K562 (cell line): ENCODE measurements around the gene SCARB2. TPM values are rescaled to one million over a fixed set of nuclear protein-coding genes. Genes with fewer than 3 reads are reported as not detected.

Source experiments
- ARID3A ChIP-seq: IDR thresholded peaks from 2 replicates; pipeline ENCODE4 v1.6.1; 2012; ENCODE audit warnings: low read depth, low read length, improper control_type of control experiment, borderline replicate concordance
- ATF1 ChIP-seq, 2 experiments: fragments of 450-650 bp in 1 of 2; IDR thresholded peaks; 2 replicates each; pipeline ENCODE4 v1.6.1; 2016; ENCODE audit warnings: missing compliant biosample characterization in 1 of 2, missing genetic modification characterization in 1 of 2
- CREB1 ChIP-seq, 2 experiments: sonication (generic) in 1 of 2; formaldehyde crosslinking in 1 of 2; IDR thresholded peaks; 2 replicates each; pipeline versions ENCODE4 v1.6.1 to v1.8.0; 2012 to 2022; ENCODE audit warnings: inconsistent platforms in 1 of 2, mild to moderate bottlenecking in 1 of 2, missing genetic modification reagents in 1 of 2, moderate library complexity in 1 of 2
- CTBP1 ChIP-seq: fragments of 450-650 bp; IDR thresholded peaks from 2 replicates; pipeline ENCODE4 v1.6.1; 2016; ENCODE audit warnings: borderline replicate concordance
- DPF2 ChIP-seq: fragments of 450-650 bp; IDR thresholded peaks from 2 replicates; pipeline ENCODE4 v1.6.1; 2016
- EP400 ChIP-seq: fragments of 450-650 bp; IDR thresholded peaks from 2 replicates; pipeline ENCODE4 v1.6.1; 2017; ENCODE audit warnings: antibody characterized with exemption, mild to moderate bottlenecking, moderate library complexity
- FOXA3 ChIP-seq, 2 experiments: fragments of 450-650 bp in 1 of 2; sonication (generic) in 1 of 2; formaldehyde crosslinking; IDR thresholded peaks in 1 of 2; conservative IDR thresholded peaks in 1 of 2; 2 replicates each; pipeline versions ENCODE4 v1.4.0 to v1.8.0; 2020 to 2022; ENCODE audit warnings: mild to moderate bottlenecking in 2 of 2, missing genetic modification reagents in 1 of 2
- KDM4B ChIP-seq, 2 experiments: fragments of 450-650 bp in 1 of 2; sonication (generic) in 1 of 2; IDR thresholded peaks; 2 replicates each; pipeline ENCODE4 v1.6.1; 2016 to 2017; ENCODE audit warnings: borderline replicate concordance in 2 of 2, antibody characterized with exemption in 1 of 2, low read depth in 1 of 2, mild to moderate bottlenecking in 1 of 2
- KLF10 ChIP-seq: fragments of 250-450 bp; sonication (Bioruptor Pico); IDR thresholded peaks from 2 replicates; pipeline ENCODE4 v1.6.1; 2021; ENCODE audit warnings: matching md5 sums
- MEF2D ChIP-seq: conservative IDR thresholded peaks from 2 replicates; pipeline ENCODE4 v1.6.1; 2016; ENCODE audit warnings: low read depth, missing genetic modification characterization, missing compliant biosample characterization
- NFE2 ChIP-seq: IDR thresholded peaks from 2 replicates; pipeline ENCODE4 v1.6.1; 2014; ENCODE audit warnings: antibody characterized with exemption, low read depth
- PRPF4 ChIP-seq: fragments of 200-400 bp; formaldehyde crosslinking; IDR thresholded peaks from one replicate; pipeline ENCODE4 v1.6.1; 2017; ENCODE audit warnings: low read length, low read depth, mild to moderate bottlenecking; ENCODE audit not compliant: insufficient read depth, poor library complexity, severe bottlenecking
- SIX5 ChIP-seq, 2 experiments: IDR thresholded peaks; 2 replicates each; pipeline ENCODE4 v1.6.1; 2011; ENCODE audit warnings: low read length in 2 of 2, borderline replicate concordance in 1 of 2, low read depth in 1 of 2, mild to moderate bottlenecking in 1 of 2, moderate library complexity in 1 of 2; ENCODE audit not compliant: insufficient read depth in 1 of 2
- TCF15 ChIP-seq: fragments of 250-450 bp; sonication (Bioruptor Pico); IDR thresholded peaks from 2 replicates; pipeline ENCODE4 v1.8.0; 2022; ENCODE audit warnings: moderate library complexity, mild to moderate bottlenecking, inconsistent platforms
- TEAD1 ChIP-seq, 2 experiments: fragments of 450-650 bp in 1 of 2; sonication (generic) in 1 of 2; formaldehyde crosslinking; IDR thresholded peaks; 2 replicates each; pipeline versions ENCODE4 v1.4.0 to v1.8.0; 2020 to 2022; ENCODE audit warnings: mild to moderate bottlenecking in 2 of 2, missing genetic modification reagents in 1 of 2
- TFAM ChIP-seq: fragments of 250-450 bp; sonication (Bioruptor Pico); conservative IDR thresholded peaks from 2 replicates; pipeline ENCODE4 v1.5.0; 2021; ENCODE audit warnings: mild to moderate bottlenecking, moderate library complexity
- USF1 ChIP-seq: sonication (generic); formaldehyde crosslinking; IDR thresholded peaks from 2 replicates; pipeline ENCODE4 v1.9.0; 2022; ENCODE audit warnings: mild to moderate bottlenecking, missing genetic modification reagents
- ZBTB5 ChIP-seq: fragments of 450-650 bp; IDR thresholded peaks from 2 replicates; pipeline ENCODE4 v1.6.1; 2017; ENCODE audit warnings: antibody characterized with exemption
- ZNF280B ChIP-seq: fragments of 250-450 bp; sonication (Bioruptor Pico); IDR thresholded peaks from 2 replicates; pipeline ENCODE4 v1.5.1; 2021; ENCODE audit warnings: mild to moderate bottlenecking
- polyA plus RNA-seq, 8 experiments: library from polyadenylated mRNA; depleted of rRNA in 4 of 8; stranded (reverse) in 5 of 8; unstranded in 3 of 8; fragments of >200 nt; fragmentation: Nextera tagmentation in 2 of 8; fragmentation: Illumina TruSeq in 1 of 8; extraction: Ambion mirVana in 2 of 8; extraction: Trizol in 1 of 8; gene quantifications; 2 replicates each; pipeline versions ENCODE4 v1.2.1 to v1.2.3, GENCODE V29; 2011 to 2014; ENCODE audit warnings: inconsistent platforms in 1 of 8, missing spikeins in 1 of 8
- total RNA-seq, 7 experiments: library from RNA; depleted of rRNA in 6 of 7; stranded (reverse); fragments of >200 nt in 6 of 7; fragmentation: Illumina TruSeq in 2 of 7; extraction: Trizol in 2 of 7; gene quantifications; 2 replicates each; pipeline versions ENCODE4 v1.2.1 to v1.2.3, GENCODE V29; 2011 to 2021; ENCODE audit warnings: low replicate concordance in 1 of 7

SCARB2 gene
- total and polyA plus RNA-seq, 9 of the 15 experiments (the other 6 are each of a cell fraction or from before 2014, with no cell fraction given): 6.1 to 25.8 (median 17.8) TPM

GRCh38 chr4:76148142-76148865, 65.3 kb downstream of the SCARB2 start, which contains the start of gene NUP54 (continued):
- peak in 1 of 2 experiments; percentile 80; a peak in 2 of 4 replicates for TF ChIP-seq TEAD1 (CRISPR knock-in tag; IDR thresholded peaks at IDR 0.05)
- no peak; the same call in 1 of the 2 replicates for TF ChIP-seq NFE2
- TF ChIP-seq MEF2D (tag): peak; percentile 44; the same call in 1 of the 2 replicates
- no peak for TF ChIP-seq ATF1 (CRISPR knock-in tag; IDR thresholded peaks at IDR 0.05)
- TF ChIP-seq ATF1 (tag; IDR thresholded peaks at IDR 0.05): peak; percentile 95
- peak; percentile 82; the same call in 1 of the 2 replicates for TF ChIP-seq CTBP1
- no peak for TF ChIP-seq TCF15 (CRISPR knock-in tag)
- TF ChIP-seq CREB1 (IDR thresholded peaks at IDR 0.05): peak; percentile 86
- peak; percentile 92 for TF ChIP-seq CREB1 (CRISPR knock-in tag; IDR thresholded peaks at IDR 0.05)
- no peak for TF ChIP-seq TFAM
- TF ChIP-seq KLF10 (CRISPR knock-in tag): no peak
- peak; percentile 41 to 51; a peak in 3 of 4 replicates for TF ChIP-seq SIX5 (IDR thresholded peaks at IDR 0.05; ENCODE audit: borderline replicate concordance in 1 of 2, insufficient read depth in 1 of 2, low read depth in 1 of 2, low read length in 2 of 2)
- TF ChIP-seq FOXA3 (CRISPR knock-in tag; conservative IDR thresholded peaks at IDR 0.05 in 1 of 2, IDR thresholded peaks at IDR 0.05 in 1 of 2): 0 out of 4 replicates have a peak, but pooled peaks of 1 of the 2 experiments have one; percentile 67
- no peak; the same call in 1 of the 2 replicates for TF ChIP-seq USF1 (CRISPR knock-in tag)
- no peak for TF ChIP-seq ZBTB5
- no peak for TF ChIP-seq ZNF280B (CRISPR knock-in tag)
- TF ChIP-seq PRPF4: peak; percentile 67
- TF ChIP-seq KDM4B (IDR thresholded peaks at IDR 0.05; ENCODE audit: borderline replicate concordance in 2 of 2, low read depth in 1 of 2): peak in 1 of 2 experiments; percentile 93; a peak in 1 of 4 replicates
- peak; percentile 96 for TF ChIP-seq EP400
- TF ChIP-seq ARID3A: no peak
- TF ChIP-seq DPF2: no peak; the same call in 1 of the 2 replicates
